ENCODE results near the gene STX1B. TPM values are rescaled to one million over a fixed set of nuclear protein-coding genes. Genes with fewer than 3 reads are reported as not detected.

Gene STX1B
- total and polyA plus RNA-seq, 2 donors (not counting 3 experiments of a cell fraction or from before 2014, with no cell fraction given) = 0.11 to 0.14 TPM

GRCh38 chr16:30982548-30983288 is 27.7 kb downstream of the STX1B start:
- no peak overlapping the region for H3K4me2 ChIP-seq (ENCODE audit: insufficient read depth, low read length)
- no peaks in the 10 kb centered on the region for H4K20me1 ChIP-seq (replicated peaks; ENCODE audit: control insufficient read depth, extremely low read depth, insufficient read depth, low read length)
- ChIA-PET CTCF (interaction anchor here (0.8 to 5.0 kb wide), 7 partner anchors 11 to 885 kb away, joined by 3 to 66 read pairs (median 6); partner anchors contain the start of genes VKORC1 and ZNF843), POLR2A (interaction anchor here (0.5 kb wide), 1 partner anchor 463 kb away, joined by 4 read pairs; no protein-coding TSS in a partner anchor)
- intact Hi-C loops (cut with micrococcal nuclease) = loop anchor here (10.0 kb wide), 1 partner anchor 712 kb away; no protein-coding TSS in a partner anchor
- H3K79me2 ChIP-seq (ENCODE audit: control insufficient read depth, insufficient read depth, low read length) = no peaks in the 10 kb centered on the region
- BruUV-seq (replicated peaks) = no TSS peak
- DNase-seq (ENCODE audit: low read depth, low spot score) = no peak
- H3K4me1 ChIP-seq (ENCODE audit: control insufficient read depth, extremely low read depth, insufficient read depth, low read length) = no peaks in the 10 kb centered on the region
- no peaks in the 10 kb centered on the region for H3K27me3 ChIP-seq (ENCODE audit: control insufficient read depth in 2 of 2, insufficient read depth in 2 of 2, low read length in 2 of 2)
- no peaks in the 10 kb centered on the region for H3K9me3 ChIP-seq (replicated peaks; ENCODE audit: control insufficient read depth, insufficient read depth, low read length)
- no peak overlapping the region for H2AFZ ChIP-seq (ENCODE audit: low read depth, low read length)
- dilution Hi-C loops (cut with MboI; ENCODE audit: extremely low pct_ligation_motif_present, low sequenced_read_pairs) = no loop called here
- FAIRE-seq = no peak
- H3K9ac ChIP-seq (replicated peaks; ENCODE audit: extremely low read depth, insufficient read depth, low read length) = no peak overlapping the region
- no peak overlapping the region for H3K4me3 ChIP-seq (replicated peaks in 1 of 3; ENCODE audit: insufficient read depth in 1 of 3, low read depth in 1 of 3, low read length in 3 of 3)
- TF ChIP-seq POLR2AphosphoS5 (IDR thresholded peaks at IDR 0.05; ENCODE audit: insufficient read depth, low read depth, low read length) (no peak), FOS (IDR thresholded peaks at IDR 0.05; ENCODE audit: borderline replicate concordance, insufficient read depth, low read length) (no peak), MYC (IDR thresholded peaks at IDR 0.05; ENCODE audit: low read depth, low read length) (no peak), EZH2 (IDR thresholded peaks at IDR 0.05; ENCODE audit: borderline replicate concordance, low read depth, low read length, severe bottlenecking) (no peak), POLR2A (IDR thresholded peaks at IDR 0.05; ENCODE audit: low read depth, low read length) (no peak)
- TF ChIP-seq, protein P1, sequence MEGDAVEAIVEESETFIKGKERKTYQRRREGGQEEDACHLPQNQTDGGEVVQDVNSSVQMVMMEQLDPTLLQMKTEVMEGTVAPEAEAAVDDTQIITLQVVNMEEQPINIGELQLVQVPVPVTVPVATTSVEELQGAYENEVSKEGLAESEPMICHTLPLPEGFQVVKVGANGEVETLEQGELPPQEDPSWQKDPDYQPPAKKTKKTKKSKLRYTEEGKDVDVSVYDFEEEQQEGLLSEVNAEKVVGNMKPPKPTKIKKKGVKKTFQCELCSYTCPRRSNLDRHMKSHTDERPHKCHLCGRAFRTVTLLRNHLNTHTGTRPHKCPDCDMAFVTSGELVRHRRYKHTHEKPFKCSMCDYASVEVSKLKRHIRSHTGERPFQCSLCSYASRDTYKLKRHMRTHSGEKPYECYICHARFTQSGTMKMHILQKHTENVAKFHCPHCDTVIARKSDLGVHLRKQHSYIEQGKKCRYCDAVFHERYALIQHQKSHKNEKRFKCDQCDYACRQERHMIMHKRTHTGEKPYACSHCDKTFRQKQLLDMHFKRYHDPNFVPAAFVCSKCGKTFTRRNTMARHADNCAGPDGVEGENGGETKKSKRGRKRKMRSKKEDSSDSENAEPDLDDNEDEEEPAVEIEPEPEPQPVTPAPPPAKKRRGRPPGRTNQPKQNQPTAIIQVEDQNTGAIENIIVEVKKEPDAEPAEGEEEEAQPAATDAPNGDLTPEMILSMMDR (IDR thresholded peaks at IDR 0.05; ENCODE audit: extremely low read depth in 1 of 2, insufficient read depth in 1 of 2, low read depth in 1 of 2, low read length in 2 of 2) = no peak
- H3K27ac ChIP-seq (ENCODE audit: insufficient read depth, low read depth, low read length) = no peak overlapping the region
- peaks cover 8 to 21% of the 10 kb centered on the region in 2 experiments for H3K36me3 ChIP-seq (ENCODE audit: control insufficient read depth in 2 of 2, extremely low read depth in 1 of 2, insufficient read depth in 2 of 2, low read length in 2 of 2)
- no peaks in the 10 kb centered on the region for H3K9me1 ChIP-seq (replicated peaks; ENCODE audit: control insufficient read depth, extremely low read depth, insufficient read depth, low read length)

Measured in endothelial cell of umbilical vein (primary cell).